GM19372 (cell line): ENCODE data around the gene PPP2R2C.

Source experiments
- ATAC-seq: cut with Tn5 transposase; IDR thresholded peaks from one replicate; pipeline ENCODE4 v1.9.1; 2021; ENCODE audit warnings: mild to moderate bottlenecking, low read depth, moderate library complexity; ENCODE audit not compliant: unreplicated experiment

The PPP2R2C gene

DNA sequence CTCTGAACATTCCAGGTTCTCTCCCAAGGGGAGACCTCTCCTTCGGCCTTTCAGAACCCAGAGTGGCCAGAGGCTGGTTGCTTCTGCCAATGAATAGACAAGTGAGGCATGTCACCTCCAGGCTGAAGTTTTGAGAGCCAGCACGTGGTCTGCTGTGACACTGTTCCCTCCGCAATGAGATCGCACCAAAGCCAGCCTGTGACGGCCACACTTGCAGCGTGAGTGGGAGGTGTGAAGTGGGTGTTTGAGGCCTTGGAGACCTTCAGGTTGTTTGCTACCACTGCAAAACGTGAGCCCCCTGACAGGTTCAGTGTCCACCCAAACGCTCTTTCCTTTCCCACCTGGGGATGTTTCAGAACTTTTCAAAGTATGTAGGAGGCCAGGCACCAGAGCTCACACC, 121.8 kb downstream of the PPP2R2C start:
- ATAC-seq, result no peak

DNA sequence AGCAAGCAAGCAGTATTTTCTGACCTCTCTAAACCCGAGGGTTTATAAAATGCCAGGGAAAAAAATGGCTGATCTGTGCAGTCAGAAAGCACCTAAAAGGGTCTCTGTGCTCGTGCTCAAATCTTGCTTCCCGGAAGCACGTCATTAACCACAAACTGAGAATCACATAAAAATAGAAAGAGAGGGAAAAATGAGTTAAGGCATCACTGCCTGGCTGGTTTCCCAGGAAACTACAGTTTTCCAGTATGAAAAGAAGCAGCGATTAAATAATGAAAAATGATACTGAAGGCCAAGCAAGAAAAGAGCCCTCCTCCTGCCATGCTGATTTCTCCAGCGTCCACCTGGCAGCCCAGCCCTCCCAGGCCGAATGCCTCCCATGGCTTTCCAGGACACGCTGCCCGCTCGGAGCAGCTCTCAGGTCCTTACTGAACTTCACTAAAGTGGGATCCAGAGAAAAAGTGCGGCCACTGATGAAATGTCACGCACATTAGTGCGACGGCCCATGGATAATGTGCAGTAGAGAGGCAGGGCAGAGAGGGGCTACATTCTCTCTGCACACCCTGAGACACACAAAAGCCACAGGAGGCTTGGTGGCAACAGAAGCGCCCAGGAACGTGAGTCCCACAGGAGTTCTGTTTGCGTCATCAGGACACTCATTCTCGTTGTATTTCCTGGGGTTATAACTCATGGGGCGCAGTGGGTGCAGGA, 122.4 kb downstream of the PPP2R2C start:
- ATAC-seq, result no peak

DNA sequence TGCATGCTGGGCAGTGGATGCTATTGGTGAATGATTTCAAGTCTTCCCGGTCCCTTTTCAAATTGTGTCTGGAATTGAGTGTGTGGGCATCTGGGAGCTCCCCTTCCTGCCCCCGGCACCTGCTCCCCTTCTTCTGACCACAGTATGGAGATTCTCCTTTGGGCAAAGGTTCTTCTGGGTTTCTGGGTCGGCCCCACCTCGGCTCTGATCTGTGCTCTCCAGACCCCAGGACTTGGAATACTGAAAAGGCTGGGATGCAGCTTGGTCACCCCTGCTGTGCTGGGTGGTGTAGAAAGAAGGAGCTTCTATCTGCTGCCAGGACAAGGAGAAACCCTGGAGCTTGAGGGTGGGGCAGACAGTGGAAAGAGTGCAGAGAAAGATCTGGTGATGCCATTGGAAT, 124.0 kb downstream of the PPP2R2C start:
- ATAC-seq, result no peak

DNA sequence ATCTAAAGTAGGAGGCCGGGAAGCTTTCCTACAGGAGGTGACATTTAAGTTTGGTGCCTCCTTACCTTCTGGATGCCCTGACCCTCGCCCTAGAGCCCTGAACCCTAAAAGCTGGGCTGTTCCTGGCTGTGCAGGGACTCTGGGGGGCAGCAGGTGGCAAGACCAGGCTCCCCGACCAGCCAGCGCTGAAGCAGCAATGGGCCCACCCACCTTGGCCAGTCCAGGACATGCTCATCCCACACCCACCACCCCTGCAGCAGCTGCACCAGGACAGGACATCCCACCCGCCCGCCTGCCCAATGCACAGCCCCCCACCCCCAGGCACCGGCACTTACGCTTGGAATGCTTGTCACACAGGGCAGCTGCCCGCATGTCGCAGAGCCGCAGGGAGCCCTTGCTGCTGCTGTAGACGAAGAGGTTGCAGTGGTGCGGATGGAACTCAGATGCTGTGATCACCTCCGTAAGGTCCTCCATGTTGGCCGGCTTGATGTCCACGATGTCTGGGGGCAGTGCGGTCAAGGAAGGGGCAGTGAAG, 124.8 kb downstream of the PPP2R2C start:
- ATAC-seq, result no peak

DNA sequence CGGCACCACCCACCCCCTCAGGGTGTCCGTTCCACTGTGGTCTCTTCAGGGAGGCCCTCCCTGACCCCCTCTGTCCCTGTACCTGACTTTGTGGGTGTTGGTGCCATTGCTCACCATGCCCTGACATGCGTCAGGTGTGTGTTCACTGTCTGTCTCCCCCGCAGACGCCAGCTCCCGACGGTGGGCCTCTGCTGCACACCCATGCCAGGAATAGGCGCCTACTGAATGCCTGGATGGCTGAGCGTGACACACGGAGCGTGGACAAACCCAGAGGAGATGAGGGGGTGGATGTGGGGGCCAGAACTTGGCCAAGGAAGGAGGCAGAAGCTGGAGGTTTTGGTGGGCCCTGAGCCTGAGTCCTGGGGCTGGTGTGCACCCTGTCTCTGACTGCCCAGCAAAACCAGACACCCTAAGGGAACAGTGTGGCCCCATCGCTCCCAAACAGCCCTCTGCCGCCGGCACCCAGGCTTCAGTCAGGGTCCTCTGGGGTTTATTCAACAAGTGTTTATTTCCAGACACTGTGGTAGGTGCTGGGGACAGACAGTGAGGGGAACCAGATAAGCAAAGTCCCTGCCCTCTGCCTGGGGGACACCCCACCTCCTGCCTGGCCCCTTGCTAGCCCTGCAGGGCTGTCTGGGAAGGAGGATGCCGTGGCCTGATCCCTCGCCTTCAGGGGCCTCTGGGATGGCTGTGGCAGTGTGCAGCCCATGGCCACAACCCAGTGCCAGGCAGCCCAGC, 125.9 kb downstream of the PPP2R2C start:
- ATAC-seq, result no peak

DNA sequence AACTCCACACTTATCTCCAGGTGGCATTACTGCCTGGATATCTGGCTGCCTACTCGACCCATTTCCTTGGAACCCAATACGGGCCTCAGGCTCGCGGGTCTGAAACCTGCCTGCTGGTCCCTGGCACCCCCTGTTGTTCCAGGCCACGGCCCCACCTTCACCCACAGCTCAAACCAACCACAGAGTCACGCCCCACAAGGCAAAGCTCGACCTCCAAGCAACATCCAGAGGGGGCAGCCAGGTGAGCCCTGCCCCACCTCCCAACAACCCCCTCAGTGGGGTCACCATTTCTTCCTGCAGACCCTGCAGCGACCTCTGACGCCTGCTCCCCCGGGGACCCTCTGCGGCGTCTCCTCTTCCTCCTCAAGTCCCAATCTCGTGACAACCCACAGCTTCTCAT, 126.5 kb downstream of the PPP2R2C start:
- ATAC-seq, result no peak

DNA sequence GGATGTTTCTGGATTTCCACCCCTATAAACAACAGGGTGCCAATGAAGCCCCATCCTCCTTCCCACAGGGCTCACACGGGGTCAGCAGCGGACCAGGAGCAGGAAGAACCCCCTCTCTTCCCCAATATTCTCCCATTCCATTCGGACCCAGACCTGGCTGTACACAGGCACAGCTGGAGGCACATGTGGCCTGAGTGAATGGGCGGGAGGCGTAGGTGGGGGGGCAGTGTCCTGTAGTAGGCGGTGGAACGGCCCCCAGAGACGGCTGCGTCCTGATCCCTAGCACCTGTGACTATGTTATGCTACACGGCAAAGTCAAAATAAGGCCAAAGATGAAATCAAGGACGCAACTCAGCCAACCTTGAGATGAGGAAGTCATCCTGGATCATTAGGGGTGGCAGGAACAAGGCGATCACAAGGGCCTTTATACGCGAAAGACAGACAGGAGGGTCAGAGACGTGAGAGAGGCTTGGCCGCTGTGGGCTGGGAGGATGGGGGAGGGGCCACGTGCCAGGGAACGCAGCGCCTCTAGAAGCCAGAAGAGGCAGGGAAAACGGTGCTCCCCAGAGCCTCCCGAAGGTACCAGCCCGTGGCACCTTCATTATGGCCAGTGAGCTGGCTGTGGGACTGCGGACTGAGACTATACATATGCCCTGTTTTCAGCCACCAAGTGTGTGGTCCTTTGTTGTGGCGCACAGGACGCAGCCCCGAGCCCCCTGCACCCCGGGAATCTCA, 127.2 kb downstream of the PPP2R2C start:
- ATAC-seq, result no peak

DNA sequence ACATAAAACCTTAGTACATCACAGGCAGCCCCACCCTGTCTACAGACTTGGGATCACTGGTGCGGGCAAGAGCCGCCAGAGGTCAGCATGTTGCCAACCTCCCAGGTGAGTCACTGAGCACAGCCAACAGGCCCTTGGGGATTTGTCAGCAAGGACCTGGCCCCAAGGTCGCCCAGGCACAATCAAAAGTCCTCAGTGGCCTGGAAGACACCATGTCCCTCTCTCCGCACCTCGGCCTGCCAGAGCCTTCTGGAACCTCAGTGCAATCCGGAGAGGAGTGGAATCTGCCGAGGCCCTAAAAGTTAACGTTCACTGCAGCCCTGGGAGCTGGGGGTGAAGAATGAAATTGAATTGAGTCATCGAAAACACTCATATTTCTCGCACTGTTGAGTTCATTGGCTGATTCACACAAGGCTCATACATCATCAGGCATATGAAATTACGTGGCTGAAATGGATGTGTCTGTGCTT, 128.4 kb downstream of the PPP2R2C start:
- ATAC-seq, result no peak

DNA sequence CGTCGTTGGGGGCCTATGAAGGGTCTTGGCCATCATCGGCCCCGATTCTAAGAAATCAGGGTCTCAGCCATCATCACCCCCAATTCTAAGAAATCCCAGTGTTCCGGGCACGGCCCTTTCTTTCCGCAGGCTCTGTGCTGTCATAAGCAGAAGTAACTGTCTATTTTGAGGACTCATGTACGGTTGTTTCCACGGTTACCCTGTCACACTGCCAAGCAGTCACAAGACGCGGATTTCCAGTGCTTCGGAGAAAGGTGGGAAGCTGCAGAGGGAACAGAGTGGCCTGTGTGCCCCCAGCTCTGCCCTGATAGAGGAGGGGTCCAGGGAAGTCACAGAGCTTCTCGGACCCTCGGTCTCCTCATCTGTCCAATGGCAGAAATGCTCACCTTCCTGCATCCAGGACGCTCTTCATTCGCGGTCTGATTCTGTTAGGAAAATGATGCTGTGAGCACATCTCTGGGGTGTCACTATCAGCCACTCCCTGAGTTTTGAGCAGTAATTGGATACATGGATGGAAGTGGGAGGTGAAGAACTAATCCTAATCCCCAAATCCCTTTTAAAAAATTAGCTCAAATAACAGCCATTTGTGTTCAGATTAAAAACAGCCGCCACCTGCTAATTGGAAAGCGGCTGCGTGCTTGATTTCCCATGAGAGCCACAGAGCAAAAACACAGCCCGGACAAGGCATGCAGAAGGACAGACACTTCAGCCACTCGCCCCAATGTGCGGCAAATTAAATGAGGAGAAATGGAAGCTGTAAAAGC, 129.7 kb downstream of the PPP2R2C start:
- ATAC-seq, result no peak

DNA sequence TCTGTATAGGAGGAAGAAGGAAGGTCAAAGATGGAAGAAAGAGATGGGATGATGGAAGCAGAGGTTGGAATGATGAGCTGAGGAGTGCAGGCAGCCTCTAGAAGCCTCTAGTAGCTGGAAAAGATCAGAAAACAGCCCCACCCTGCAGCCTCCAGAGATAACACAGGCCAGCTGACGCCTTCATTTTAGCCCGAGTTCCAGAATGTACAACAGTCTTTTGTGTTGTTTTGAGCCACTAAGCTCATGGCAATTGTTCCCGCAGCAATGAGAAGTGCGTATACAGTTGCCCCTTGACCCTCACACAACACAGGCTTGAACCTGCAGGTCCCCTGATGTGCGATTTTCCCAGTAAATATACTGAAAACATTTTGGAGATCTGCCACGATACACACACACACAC, 130.7 kb downstream of the PPP2R2C start:
- ATAC-seq, result no peak

DNA sequence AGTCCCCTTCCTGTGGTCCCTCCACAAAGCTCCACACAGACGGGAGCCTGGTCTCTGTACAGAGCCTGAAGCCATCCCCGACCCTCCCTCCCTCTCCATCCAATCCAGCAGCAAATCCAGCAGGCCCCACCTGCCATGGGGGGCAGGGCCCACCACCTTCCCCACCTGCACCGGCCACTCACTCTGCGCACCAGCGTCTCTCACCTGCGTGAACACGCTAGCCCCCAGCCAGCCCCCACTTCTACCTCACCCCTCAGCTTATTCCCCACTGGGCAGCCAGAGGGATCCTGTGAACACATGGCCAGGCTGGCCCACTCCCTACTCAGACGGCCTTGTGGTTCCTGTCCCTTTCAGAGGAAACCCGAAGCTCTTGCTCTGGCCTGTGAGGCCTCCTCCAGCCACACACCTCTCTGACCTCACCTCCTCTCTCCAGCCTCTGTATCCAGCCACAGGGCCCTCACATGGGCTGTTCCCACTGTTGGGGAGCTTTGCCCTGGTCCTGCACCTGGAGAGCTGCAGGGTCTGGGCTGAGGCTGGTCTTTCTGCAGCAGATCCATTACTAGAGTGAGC, 131.9 kb downstream of the PPP2R2C start:
- no peak for ATAC-seq

DNA sequence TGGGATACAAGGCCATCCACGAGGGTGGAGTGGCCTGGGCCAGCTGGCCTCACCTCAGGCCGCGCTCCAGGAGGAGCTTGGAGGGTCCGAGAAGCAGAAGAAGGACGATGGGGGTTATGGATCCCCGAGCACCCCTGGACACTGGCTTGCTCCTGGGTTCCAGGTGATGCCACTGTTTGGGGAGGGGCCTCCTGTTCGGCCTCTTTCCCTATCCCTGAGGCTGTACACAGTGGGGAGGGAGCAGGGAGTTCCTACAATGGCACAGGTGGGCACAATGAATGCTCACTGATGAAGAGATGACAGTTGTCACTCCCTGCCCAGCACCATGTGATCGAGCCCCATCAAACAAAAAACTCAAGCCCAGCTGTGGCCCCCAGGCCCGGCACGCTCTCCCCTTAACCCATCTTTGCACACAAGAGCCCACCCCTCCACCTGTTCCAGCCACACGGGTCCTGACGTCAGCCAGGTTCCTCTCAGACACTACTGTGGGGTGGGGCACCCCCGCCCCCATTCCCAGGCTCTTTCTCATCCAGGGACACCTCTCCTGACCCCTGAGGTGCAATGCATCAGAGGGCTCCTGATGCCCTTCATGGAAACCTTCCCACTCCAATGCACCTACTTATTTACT, 132.5 kb downstream of the PPP2R2C start:
- ATAC-seq, result no peak

DNA sequence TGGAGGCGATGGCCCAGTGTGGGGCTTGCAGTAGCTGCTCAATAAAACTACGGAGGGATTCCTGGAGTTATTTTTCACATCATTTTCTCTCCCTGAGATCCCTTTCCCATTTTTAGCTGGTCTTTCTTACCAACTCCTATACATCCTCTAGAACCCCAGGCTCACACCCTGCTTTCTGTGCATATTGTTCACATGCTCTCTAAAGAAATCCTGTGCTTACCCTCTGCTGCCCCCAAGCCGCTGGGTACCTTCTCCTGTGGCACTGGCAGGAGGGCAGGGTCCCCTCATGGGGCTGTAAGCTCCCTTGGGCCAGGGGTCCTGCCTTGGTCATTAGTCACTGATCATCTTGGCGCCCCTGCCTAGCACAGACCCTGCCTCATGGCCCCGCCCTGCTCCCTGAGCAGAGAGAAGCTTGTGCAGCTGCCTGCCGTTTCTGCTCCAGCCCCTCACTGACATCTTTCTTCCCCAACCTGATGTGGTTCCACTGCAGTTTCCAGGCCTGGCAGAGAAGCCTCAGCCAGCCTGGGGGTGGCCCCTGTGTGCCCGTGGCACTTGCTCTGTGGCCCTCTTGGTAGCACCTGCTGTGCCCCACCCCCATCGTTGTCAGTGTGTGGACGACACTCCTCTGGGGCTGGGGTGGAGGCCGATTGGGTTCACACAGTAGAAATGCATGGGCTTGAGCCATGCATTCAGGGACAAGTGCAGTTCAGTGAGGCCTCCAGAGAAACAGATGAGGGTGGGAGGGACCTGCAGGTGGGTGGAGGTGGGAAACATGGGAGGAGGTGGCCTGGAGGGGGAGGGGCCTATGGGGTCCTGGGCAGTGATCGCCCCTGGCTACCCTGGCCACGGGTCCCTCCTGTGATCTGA, 133.2 kb downstream of the PPP2R2C start:
- ATAC-seq, result no peak

DNA sequence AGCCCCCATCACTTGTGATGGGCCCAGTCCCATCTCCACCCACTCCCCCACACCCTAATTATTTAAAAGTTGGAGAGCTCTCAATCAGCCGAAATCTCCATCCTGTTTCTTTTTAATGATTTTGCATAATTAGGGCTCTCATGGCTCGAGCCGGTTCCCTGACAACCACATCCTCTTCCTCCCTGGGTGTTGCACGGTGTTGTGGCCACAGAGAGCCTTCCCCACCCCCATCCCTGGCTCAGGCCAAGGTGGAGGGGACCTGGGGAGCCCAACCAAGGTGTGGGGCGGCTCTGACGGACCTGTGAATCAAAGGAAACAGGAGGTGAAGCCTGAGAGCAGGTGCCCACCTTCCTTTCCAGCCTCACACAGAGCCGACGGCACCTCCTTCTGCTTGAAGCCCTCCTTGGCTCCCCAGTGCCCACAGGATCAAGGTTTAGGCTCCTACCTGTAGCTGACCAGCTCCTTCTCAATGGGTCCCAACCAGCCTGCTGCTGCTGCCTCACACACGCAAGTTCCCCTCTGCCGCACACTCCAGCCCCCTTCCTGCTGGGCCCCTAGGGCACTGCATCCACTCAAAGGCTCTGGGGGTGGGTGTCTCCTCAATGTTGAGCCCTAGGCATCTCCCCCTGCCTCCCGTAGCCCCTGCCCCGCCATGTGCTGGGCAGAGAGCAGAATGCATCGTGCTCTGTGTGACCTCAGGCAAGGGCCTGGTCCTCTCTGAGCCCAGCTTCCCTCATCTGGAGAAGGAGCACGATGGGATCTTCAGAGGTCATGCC, 134.1 kb downstream of the PPP2R2C start:
- ATAC-seq, result no peak

DNA sequence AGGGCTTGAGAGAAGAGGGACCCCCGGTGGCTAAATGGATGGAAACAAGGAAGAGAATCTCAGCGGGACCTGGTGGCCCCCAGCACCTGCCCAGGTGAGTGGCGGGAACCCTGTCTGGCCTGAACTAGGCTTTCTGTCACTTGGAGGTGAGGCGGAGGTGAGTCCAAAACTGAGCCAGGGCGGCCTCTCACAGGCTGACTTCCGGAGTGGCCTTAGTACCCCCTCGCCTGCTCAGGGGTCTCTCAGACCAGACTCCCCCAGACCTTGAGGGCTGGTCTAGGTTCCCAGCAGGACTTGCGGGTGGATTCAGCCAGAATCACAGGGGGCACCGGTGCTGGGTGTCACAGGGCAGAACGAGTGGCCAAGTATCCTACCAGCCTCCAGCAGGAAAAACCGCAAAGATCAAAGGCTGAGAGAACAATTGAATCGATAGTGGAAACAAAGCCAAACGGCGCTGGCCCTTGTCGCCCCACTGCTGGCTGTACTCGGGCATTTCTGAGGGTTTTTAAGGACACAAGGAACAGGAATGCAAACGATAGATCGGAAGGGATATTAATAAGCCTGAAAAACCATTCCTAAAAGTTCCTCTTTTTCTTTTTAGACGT, 135.0 kb downstream of the PPP2R2C start:
- ATAC-seq, result no peak

DNA sequence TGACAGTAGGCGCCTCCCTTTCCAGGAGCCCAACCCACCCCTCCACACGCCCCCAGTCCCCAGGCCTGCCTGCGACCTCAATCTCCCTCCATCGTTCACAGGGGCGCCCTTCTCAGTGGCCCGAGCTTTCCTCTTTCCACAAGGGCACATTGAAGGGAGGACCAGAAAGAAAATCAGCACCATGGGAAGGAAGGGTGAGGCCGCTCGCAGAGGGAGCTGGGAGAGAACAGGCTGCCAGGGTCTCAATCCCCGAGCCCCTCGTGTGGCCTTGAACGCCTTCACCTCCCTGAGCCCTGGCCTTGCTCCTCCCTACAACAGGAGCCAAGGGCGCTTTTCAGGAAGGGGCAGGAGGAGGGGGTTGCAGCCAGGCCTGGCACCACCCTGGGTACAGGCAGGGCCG, 136.2 kb downstream of the PPP2R2C start:
- ATAC-seq, result no peak

DNA sequence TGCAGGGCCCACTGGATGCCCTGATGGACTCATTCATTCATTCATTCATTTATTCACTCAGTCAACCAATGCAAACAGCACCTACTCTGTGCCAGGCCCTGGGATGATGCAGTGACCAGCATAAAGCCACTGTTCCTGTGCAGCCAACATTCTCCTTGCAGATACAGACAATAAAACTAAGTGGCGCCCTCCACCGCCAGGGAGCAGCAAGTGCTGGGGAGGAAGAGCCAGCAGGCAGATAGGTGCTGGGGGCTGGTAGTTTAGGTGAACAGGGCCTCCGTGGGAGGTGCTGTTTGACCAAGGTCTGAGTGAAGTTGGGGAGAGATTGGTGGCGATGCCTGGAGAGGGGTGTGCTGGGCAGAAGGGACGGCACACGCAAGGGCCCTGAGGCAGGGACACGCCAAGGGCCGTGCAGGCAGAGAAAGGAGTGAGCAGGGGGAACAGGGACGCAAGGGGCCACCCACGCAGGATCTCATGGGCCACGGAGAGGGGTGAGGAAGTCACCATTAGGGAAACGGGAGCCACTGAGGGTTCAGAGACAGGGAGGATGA, 137.3 kb downstream of the PPP2R2C start:
- ATAC-seq, result no peak
